RPMI7951 (cell line): ENCODE results near the gene SECTM1. TPM values are rescaled to one million over a fixed set of nuclear protein-coding genes. Genes with fewer than 3 reads are reported as not detected.
"Not testable (repeated sequence)": the region's sequence is repeated elsewhere in the genome, so short reads cannot be mapped to it uniquely, and the experiment has no call there.

Experiments used
- DNase-seq: peaks from one replicate; pipeline ENCODE4 v3.0.0-alpha.2; 2012; ENCODE audit warnings: low read depth
- total RNA-seq: library from RNA; depleted of rRNA; stranded (reverse); fragments of >200 nt; shearing (Covaris generic); gene quantifications from 2 replicates; pipeline ENCODE4 v1.2.3, GENCODE V29; 2014

Gene SECTM1
- total RNA-seq, 1 experiment from 2014 or later: 19.7 TPM

DNA sequence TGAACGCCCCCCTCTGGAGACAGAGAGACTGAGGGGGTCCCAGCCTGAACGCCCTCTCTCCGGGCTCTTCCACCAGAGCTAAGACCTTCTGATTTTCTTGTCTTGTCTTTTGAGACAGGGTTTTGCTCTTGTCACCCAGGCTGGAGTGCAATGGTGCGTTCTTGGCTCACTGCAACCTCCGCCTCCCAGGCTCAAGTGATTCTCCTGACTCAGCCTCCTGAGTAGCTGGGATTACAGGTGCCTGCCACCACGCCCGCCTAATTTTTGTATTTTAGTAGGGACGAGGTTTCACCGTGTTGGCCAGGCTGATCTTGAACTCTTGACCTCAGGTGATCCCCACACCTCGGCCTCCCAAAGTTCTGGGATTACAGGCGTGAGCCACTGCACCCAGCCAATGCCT lies 14.4 kb upstream of the SECTM1 start:
- DNase-seq: not testable (repeated sequence)

DNA sequence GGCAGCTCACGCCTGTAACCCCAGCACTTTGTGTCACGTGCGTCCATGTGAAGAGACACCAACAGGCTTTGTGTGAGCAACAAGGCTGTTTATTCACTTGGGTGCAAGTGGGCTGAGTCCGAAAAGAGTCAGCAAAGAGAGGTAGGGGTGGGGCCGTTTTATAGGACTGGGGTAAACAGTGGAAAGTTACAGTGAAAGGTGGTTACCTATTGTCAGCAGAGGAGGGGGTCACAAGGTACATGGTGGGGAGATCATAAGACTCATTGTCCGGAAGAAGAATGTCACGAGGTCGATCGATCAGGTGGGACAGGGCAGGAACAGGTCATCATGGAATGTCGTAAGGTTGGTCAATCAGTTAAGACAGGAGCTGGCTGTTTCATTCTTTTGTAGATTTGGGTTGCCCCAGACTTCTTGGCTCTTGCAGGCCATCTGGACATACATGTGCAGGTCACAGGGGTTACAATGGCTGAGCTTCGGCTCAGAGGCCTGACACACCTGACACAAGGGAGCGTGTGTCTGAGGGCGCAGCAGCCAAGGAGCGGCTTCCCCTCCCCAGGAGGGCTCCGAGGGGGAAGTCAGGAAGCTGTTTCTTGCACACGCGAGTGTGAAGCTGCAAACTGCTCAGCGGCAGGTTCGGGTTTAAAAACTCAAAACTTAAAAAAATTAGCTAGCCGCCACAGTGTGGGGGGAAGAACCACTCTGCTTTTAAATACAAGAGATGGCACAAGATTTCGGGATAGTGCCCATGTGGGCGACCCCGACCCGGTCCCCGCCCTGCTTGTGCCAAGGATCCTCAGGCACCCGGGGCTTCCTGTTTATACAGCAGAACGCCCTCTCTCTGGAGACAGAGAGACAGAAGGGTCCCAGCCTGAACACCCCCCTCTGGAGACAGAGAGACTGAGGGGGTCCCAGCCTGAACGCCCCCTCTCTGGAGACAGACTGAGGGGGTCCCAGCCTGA lies 13.1 kb upstream of the SECTM1 start:
- DNase-seq: no peak

GRCh38 chr17:82345151-82345976 lies 11.8 kb upstream of the SECTM1 start:
- DNase-seq: no peak

GRCh38 chr17:82344175-82344907 lies 10.8 kb upstream of the SECTM1 start:
- DNase-seq: no peak

- DNase-seq: no peak
Observed at GRCh38 chr17:82343560-82343959, 10.0 kb upstream of the SECTM1 start.

- no peak for DNase-seq
Observed at GRCh38 chr17:82342361-82343079, 9.0 kb upstream of the SECTM1 start.

- no peak for DNase-seq
Observed at GRCh38 chr17:82339634-82340580, 6.3 kb upstream of the SECTM1 start.

GRCh38 chr17:82338858-82339633 lies 5.5 kb upstream of the SECTM1 start:
- peak; percentile 80 for DNase-seq

DNA sequence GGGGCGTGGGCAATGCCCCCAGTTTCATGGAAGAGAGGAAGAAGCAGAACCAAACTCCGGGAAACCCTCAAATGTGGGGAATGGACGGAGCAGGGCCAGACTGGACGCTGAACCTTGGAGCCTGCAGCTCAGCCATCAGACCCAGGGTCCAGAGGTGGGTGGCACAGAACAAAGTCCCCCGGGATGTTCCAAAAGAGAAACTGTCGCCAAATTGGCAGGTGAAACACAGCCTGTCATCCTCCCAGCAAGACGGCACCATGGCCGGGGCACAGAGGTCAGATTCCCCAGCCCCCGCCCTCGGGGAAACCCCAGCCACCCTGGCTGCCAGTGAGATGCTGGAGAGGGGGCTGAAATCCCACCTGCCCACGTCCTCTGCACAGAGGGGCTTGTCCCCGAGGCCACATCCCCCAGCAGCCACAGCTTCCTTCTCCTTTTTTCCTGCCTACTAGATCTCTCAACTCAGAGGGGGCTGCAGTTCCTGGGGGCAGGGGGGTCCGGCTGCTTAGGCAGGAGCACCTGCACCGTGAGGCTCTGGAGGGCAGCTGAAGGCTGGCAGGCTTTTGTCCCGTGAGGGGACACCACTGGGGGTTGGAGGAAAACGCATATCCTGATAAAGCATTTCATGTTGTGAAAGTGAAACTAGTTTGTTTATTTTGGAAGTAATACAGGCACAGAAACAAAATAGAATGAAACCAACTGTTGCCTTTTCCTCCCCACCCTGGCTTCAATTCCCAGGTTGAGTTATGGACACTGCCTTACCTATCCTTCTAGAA lies 1.2 kb upstream of the SECTM1 start:
- DNase-seq: peak; percentile 41

GRCh38 chr17:82334204-82334621 lies 647 bp upstream of the SECTM1 start:
- no peak for DNase-seq

DNA sequence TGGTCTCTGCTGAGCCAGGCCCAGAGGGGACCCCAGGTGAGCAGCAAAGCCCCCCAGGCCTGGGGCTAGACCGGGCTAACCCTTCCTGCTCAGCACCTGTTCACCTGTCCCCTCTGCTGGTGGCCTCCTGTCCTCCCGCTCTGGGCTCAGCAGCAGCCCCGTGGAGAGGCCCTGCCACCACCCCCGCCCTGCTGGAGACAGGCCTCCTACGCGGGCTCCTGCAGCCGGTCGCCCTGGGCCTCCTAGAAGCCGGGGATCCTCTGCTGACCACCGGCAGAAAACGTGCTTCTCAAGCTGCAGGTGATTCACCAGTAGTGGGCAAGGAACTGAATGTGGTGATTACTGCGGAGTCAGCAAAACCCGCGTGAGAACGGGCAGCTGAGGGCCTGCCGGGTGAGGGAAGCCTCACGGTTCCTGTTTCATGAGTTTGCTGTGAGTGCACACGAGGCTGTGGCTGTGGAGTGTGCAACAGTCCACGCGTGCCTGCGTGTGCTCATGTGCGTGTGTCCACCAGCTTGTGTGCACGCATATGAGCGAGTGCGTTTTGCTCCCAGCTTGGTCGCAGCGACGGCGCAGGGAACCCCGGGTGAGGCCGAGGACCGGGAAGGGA lies 792 bp downstream of the SECTM1 start:
- DNase-seq: peak; percentile 57

GRCh38 chr17:82331345-82331939 lies 2.1 kb downstream of the SECTM1 start:
- no peak for DNase-seq

GRCh38 chr17:82330322-82331239 lies 3.0 kb downstream of the SECTM1 start:
- peak; percentile 85 for DNase-seq

DNA sequence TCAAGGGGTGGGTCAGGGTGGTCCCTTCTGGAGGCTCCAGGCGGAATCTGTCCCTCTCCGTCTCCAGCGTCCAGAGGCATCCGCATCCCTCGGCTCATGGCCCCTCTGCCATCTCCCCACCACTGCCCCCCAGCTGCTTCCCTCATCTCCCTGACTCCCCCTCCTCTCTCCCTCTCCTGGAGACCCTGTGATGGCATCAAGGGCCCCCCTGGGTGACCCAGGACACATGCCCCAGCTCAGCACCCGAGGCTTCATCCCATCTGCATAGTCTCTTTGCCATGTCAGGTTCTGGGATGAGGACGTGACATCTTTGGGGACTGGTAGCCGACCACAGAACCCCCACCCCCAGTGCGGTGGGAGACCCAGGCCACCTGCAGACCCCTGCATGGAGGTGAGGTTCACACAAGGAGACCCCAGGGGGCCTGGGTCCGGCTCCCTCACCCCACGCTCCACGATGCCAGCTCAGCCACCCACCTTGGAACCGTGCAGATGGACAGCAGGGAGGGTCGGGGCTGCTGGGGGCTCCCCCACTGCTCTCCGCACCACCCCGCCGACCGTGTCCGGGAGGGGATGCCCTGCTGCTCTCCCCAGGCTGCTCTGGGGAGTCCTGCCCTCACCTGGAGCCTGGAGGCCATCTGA lies 3.8 kb downstream of the SECTM1 start:
- no peak for DNase-seq

DNA sequence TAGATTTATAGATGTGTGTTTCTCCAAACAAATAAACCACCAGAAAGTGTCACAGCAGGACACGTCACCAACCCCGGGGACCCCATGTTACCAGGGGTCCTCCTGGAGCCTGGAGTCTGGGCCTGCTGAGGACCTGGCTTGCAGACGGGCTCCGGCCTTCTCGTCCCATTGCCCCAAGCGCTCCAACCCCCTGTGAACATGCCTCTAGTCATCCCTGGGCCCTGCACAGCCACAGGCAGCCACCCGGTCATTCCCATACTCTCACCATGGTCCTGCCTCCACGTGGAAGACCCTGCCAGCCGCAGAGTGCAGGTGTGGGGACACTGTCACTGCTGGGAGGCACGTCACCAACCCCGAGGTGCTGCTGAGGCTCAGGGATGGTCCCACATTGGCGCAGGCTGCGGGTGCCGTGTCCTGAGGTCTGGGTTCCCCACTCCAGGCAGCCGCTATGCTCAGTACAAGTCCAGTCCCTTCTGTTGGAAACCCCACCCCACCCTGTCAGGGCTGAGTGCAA lies 4.5 kb downstream of the SECTM1 start:
- DNase-seq: no peak
